Neutrophil (primary cell): ENCODE results near the gene CELF2.

Experiments
- H3K27ac ChIP-seq: fragments of 200-600 bp; sonication (generic); 2 replicates; pipeline ENCODE4 v1.5.1; 2016; ENCODE audit warnings: mild to moderate bottlenecking, moderate library complexity
- H3K27me3 ChIP-seq: fragments of 200-600 bp; sonication (generic); 2 replicates; pipeline ENCODE4 v1.6.0; 2016; ENCODE audit warnings: mild to moderate bottlenecking
- H3K36me3 ChIP-seq: fragments of 200-600 bp; sonication (generic); 2 replicates; pipeline ENCODE4 v1.5.1; 2017
- H3K4me1 ChIP-seq, 2 experiments: fragments of 200-600 bp in 1 of 2; sonication (generic) in 1 of 2; 1 replicate in 1 of 2; 2 replicates in 1 of 2; pipeline versions ENCODE4 v1.5.1 to v1.6.1; 2013 to 2016; ENCODE audit warnings: low read depth in 1 of 2, low read length in 1 of 2, mild to moderate bottlenecking in 1 of 2, moderate library complexity in 1 of 2; ENCODE audit not compliant: control insufficient read depth in 1 of 2, insufficient read depth in 1 of 2
- H3K4me3 ChIP-seq, 2 experiments: fragments of 200-600 bp in 1 of 2; sonication (generic) in 1 of 2; 1 replicate in 1 of 2; 2 replicates in 1 of 2; pipeline ENCODE4 v1.5.1; 2013 to 2016; ENCODE audit warnings: low read depth in 1 of 2, low read length in 1 of 2, mild to moderate bottlenecking in 1 of 2, moderate library complexity in 1 of 2
- H3K9me3 ChIP-seq: fragments of 200-600 bp; sonication (generic); 2 replicates; pipeline ENCODE4 v1.5.1; 2016
- TF ChIP-seq, protein P1 (sequence below): fragments of 200-600 bp; sonication (generic); IDR thresholded peaks from 2 replicates; pipeline ENCODE4 v1.5.1; 2016; ENCODE audit warnings: antibody characterized with exemption

The CELF2 gene

GRCh38 chr10:11205030-11205772 lies 187.5 kb downstream of the CELF2 start:
- TF ChIP-seq, protein P1, sequence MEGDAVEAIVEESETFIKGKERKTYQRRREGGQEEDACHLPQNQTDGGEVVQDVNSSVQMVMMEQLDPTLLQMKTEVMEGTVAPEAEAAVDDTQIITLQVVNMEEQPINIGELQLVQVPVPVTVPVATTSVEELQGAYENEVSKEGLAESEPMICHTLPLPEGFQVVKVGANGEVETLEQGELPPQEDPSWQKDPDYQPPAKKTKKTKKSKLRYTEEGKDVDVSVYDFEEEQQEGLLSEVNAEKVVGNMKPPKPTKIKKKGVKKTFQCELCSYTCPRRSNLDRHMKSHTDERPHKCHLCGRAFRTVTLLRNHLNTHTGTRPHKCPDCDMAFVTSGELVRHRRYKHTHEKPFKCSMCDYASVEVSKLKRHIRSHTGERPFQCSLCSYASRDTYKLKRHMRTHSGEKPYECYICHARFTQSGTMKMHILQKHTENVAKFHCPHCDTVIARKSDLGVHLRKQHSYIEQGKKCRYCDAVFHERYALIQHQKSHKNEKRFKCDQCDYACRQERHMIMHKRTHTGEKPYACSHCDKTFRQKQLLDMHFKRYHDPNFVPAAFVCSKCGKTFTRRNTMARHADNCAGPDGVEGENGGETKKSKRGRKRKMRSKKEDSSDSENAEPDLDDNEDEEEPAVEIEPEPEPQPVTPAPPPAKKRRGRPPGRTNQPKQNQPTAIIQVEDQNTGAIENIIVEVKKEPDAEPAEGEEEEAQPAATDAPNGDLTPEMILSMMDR: no peak
- Histone ChIP-seq H3K4me3 (no peak overlapping the region), H3K4me1 (peaks cover 50 to 58% of the 10 kb centered on the region in 2 experiments), H3K9me3 (no peaks in the 10 kb centered on the region), H3K27me3 (no peaks in the 10 kb centered on the region), H3K27ac (peak overlapping the region; percentile 37), H3K36me3 (peaks cover 74% of the 10 kb centered on the region)

DNA sequence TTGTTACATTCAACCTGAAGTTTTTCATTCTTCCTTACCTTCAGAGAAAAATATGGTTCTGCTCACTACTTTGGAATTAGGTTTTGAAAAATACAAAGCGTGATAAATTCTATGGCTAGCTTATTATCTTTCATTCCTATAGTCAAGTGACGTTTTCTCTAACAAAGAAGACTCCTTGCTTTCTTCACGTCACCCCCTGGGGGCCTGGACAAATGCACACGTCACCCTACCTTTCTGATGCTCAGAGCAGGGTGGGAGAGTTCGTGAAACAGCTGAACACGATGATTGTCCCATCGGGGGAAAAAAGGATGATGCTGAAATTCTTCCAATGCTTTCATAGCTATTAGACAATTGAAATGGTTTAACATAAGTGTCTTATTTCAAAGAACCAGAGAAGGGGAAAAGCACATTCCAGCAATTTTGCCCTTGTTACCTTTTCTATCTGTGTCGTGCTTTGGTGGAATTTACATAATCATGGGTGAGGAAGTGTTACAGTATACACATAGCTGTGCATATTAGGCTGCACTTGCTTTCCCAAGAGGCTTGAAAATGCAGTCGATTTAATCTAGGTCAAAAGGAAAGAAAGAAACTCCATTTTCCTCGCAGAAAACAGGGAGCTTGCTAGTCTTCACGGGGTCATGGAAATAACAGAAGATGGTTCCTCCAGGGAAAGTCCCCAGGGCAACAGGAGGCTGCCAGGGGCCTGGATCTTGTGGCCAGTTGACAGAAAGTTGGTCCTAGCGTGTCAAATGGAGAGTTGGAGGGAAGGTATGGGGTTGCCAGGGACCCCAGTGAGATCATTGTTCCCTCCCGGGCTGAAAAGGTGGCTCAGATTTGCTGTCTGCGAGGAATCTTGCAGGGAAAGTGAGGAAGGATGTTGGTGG lies 189.2 kb downstream of the CELF2 start:
- Histone ChIP-seq H3K4me3 (no peak overlapping the region), H3K27me3 (no peaks in the 10 kb centered on the region), H3K4me1 (peaks cover 61 to 67% of the 10 kb centered on the region in 2 experiments), H3K9me3 (no peaks in the 10 kb centered on the region), H3K27ac (peak overlapping the region; percentile 37), H3K36me3 (peaks cover 75% of the 10 kb centered on the region)
- TF ChIP-seq, protein P1: no peak

DNA sequence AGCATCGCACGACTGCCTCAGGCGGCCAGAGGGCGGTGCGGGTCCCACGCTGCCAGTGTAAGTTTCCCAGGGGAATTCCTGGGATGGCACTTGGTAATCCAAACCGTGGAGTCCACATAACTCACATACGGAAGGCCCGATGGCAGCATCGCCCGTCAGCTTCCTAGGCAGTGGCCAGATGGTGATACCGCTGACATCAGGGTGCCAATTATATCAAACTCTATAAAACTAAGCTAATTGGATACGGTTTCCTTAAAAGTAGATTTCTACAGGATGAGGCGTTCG lies 189.8 kb downstream of the CELF2 start:
- TF ChIP-seq, protein P1: no peak
- H3K4me1 ChIP-seq: peaks cover 60 to 73% of the 10 kb centered on the region in 2 experiments

DNA sequence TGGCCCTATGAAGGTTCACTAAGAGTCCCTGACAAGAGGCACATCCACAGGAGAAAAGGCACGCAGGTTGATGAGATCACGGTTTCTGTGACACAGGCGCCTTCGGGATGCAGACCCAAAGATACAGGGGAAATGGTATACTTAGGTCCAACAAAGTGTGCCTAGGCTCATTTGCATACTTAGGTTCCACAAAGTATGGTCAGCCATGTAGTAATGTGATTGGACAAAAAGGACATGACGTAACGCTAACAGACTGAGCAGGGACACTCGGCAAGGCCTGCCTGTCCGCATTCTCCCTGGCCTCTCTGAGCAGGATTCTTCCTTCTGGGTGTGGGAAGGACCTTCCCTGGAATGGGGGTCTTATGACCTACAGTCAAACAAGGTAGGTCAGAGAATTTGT lies 190.6 kb downstream of the CELF2 start:
- Histone ChIP-seq H3K9me3 (no peaks in the 10 kb centered on the region), H3K4me1 (peaks cover 65 to 78% of the 10 kb centered on the region in 2 experiments), H3K27ac (peak overlapping the region; percentile 62), H3K27me3 (no peaks in the 10 kb centered on the region), H3K36me3 (peaks cover 77% of the 10 kb centered on the region), H3K4me3 (peak overlapping the region in 1 of 2 experiments; percentile 29)
- TF ChIP-seq, protein P1: no peak

More for the DNA sequence above, 189.8 kb downstream of the CELF2 start:
- H3K9me3 ChIP-seq: no peaks in the 10 kb centered on the region
- H3K27ac ChIP-seq: peak overlapping the region; percentile 62
- H3K4me3 ChIP-seq: no peak overlapping the region
- H3K36me3 ChIP-seq: peaks cover 74% of the 10 kb centered on the region
- no peaks in the 10 kb centered on the region for H3K27me3 ChIP-seq

DNA sequence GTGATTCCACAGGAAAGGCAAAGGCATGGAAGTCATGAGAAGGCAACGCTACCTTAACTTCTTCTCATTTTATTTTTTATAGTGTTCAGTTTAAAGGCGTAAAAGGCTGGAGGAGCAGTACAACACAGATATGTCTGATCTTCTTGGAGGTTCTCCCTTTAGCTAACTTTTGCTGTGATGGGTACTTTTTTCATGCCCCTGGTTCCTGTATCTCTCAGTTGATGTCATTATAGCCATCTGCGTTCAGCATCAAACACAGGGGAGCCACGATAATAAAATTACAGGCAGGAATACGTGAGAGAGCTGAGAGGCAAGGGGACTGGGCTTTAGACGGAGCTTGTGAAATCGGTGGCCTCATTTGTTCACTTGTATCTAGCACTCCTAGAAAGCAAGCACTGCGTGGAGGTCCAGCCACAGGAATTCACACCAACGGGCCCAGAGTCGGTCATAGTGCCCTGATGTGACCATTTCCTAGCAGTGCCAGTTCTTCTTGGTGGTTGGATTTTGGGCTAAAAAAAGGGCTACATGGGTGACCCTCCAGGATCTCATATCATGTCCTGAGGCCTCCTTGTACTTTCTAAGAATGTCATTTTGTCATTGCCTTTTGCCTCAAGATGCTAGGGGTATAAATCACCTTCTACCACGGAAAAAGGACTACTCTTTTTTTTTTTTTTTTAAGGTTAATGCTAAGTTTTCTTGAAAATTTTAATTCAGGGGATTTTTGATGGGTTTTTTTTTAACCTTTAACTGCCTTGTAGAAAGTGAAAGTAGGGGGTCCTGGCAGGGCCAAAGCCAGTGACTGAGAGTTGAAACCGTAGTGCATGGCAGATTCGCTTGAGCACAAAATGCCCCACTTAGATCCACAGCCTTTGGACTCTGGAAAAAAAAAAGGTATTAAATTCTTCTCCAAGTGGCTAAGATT lies 191.5 kb downstream of the CELF2 start:
- Histone ChIP-seq H3K27me3 (no peaks in the 10 kb centered on the region), H3K4me1 (peaks cover 67 to 87% of the 10 kb centered on the region in 2 experiments), H3K9me3 (no peaks in the 10 kb centered on the region), H3K27ac (peak overlapping the region; percentile 62), H3K36me3 (peaks cover 71% of the 10 kb centered on the region), H3K4me3 (peak overlapping the region in 1 of 2 experiments; percentile 5)
- TF ChIP-seq, protein P1: no peak
